GM21423 (cell line): ENCODE data around the gene ADCY3.
A peak's percentile ranks its signal among the peaks of the same experiment; 100 is the strongest.

Experiments
- ATAC-seq: cut with Tn5 transposase; IDR thresholded peaks from one replicate; pipeline ENCODE4 v1.9.1; 2021; ENCODE audit warnings: mild to moderate bottlenecking, moderate library complexity; ENCODE audit not compliant: unreplicated experiment

Gene ADCY3

DNA sequence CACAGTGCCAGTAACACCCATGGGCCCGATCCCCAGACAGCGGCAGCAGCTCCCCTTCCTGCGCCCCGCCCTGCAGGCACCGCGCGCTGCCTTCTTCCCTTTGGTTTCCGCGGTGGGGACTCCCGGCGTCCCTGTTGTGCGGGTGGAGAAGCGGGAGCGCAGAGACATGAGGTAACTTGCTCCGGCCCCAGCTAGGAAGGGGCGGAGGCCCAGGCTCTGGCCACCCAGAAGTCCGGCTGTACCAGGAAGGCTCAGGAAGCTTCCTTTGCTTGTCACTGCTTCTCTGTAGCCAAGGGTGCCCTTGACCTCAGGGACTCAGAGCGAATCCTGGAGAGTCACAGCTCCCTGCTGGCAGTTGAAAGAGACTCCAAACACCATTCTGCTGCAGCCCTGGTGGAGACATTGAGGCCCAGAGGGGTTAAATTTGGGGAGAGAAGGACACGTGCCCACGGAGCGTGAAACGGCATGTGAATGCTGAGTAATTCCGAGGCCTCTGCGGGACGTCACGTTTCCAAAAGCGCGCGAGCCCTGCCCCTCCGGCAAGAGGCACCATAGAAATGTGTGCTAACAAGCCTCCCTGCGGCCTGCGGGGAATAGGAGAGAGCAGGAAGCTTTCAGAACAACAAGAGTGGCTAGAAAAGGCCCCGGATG lies 6.7 kb upstream of the ADCY3 start:
- ATAC-seq, result no peak

DNA sequence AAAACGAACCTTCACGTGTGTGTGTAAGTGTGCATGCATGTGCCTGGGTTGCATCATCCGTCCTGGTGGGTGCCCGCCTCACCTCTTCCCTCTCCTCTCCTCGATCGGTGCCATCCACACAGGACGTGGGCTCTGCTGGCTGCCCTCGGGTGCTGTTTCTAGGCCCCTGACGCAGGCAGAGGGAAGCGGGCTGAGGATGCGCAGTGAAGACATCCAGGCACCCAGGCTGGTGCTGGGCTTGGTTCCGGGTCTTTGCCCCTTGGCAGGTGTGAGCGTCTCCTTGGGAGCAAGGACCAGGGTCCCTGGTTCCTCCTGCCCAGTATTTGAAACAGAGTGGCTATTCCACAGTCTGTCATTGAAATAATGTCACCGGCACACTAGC lies 6.2 kb upstream of the ADCY3 start:
- no peak for ATAC-seq

DNA sequence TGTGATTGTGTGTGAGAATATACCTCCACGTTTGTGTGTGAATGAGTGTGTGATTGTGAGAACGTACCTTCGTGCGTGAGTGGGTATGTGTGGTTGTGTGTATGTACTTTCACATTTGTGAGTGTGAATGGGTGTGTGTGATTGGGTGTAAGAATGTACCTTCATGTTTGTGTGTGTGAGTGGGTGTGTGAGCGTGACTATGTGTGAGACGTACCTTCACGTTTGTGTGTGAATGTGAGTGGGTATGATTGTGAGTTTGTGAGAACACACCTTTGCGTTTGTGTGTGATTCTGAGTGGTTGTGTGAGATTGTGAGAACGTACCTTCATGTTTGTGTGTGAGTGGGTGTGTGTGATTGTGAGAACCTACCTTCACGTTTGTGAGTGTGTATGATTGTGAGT lies 5.8 kb upstream of the ADCY3 start:
- no peak for ATAC-seq

DNA sequence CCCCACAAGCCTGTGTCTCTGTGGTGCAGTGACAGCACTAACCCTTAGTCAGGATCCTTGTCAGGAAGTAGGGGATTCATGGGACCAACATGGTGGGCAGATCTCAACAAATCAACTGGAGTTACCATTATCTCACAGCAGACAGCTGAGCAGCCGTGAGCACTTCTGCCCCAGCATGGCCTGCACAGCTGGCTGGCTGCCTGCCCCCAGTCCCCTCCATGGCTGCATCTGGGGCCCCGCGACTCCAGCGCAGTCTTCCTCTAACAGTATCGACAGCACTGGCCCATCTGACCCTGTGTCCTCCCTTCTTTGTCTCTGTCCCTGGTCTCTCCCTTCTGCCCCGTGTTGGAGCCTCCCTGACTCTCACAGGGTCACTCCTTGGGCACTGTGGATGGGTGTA lies 4.7 kb upstream of the ADCY3 start:
- no peak for ATAC-seq

DNA sequence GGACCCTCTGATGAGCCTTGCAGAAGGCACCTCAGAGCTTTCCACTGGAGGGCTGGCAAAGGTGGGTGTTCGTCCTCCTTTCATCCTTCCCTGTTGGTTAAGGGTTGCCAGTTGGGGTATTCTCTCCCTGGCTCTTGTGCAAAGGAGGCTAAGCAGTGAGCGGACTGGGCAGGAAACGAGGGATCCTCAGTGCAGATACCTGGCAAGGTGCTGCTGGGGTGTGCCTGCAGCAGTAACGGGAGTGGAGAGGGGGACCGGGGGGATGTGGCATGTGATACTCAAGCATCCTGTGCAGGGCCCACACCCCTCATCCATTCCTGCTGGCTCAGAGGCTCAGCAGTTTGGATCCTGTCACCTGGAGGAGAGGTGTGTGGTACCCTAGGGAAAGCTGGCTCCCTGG lies 4.2 kb upstream of the ADCY3 start:
- ATAC-seq, result no peak

DNA sequence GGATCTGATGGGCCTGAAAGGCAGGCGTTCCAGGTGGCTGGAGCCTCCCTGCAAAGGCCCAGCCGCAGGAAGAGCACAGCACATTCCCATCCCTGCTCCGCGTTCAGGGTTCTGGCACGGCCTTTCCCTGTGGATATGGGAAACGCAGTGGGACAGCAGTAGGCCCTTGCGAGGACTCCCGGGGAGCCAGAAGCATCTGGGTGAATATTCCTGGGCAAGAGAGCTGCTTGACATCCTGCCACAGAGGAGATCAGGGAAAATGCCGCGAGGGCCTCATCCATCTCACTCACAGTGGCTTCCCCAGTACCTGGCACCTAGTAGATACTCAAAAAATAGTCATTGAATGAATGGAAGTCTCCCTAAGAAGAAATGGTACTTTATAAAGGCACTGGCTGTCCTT lies 3.1 kb upstream of the ADCY3 start:
- ATAC-seq, result no peak

DNA sequence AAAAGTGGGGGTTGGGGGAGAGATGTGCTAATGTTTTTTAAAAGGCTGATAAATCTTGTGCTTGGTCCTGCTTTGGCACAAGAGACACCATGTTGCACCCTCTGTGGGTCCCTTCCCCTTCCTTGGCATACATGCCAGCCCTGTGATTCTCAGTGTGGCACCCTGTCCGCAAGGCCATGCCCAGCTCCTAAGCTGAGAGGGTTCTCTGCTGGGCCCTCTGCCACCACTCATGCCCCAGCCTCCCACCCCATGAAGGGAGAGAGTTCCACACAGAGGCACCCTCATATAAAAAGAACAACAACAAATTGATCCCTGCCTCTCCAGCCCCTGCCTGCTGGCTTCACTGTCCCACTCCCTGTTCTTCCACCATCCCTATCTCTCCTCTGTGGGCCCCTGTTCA lies 2.5 kb upstream of the ADCY3 start:
- ATAC-seq, result no peak

DNA sequence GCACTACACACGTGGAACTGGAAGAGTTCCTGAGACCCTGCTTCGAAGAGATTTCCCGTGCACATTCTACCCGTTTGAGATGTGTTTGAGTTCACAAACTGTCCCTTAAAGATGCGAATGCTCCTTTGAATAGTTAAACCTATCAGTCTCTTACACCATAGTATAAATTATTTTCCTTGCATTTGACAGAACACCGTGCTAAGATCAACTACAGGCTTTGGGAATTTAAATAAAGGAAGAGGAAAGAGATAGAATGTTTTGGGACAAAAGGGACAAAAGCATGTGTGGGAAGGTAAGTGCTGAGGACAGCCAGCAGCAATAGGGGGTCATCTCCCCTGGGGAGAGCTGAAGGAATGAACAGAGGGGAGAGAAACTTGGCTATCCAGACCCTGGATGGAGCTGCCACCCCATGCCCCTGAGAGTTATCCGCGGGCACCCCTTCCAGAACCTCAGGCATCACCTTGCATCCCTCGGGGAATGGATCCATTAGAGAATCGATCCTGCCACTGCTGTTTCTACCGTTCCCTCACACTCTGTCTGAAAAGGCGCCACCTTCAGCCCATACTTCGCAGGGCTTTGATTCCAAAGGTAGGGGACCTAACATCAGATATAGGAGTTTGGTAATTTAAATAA lies 888 bp upstream of the ADCY3 start:
- no peak for ATAC-seq

DNA sequence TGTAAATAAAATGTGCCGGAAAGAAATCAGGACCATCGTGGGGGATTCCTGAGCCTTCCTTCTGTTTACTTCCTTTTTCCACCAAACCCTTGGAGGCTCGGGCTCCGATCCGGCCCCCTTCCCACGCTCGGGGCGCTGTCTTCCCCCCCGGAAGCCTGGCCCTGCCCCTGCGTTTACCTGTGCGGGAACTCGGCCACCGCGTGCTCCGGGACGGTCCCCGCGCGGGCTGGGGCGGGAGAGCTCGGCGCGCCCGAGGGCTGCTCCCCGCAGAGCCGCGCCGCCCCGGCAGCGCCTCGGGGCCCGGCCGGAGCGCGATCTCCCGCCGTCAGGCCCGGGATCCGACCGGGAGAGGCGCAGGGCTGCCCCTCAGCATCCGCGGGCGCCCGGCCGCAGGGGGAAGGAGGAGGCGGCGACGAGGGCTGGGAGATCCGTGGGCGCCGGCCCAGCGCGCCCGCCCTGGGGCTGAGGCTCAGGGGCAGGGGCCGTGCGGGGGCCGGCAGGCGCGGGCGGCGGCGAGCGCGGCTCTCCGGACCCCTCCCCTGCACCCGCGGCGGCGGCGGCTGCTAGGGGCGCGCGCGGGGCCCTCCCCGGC lies 435 bp downstream of the ADCY3 start:
- ATAC-seq, result peak; percentile 24

DNA sequence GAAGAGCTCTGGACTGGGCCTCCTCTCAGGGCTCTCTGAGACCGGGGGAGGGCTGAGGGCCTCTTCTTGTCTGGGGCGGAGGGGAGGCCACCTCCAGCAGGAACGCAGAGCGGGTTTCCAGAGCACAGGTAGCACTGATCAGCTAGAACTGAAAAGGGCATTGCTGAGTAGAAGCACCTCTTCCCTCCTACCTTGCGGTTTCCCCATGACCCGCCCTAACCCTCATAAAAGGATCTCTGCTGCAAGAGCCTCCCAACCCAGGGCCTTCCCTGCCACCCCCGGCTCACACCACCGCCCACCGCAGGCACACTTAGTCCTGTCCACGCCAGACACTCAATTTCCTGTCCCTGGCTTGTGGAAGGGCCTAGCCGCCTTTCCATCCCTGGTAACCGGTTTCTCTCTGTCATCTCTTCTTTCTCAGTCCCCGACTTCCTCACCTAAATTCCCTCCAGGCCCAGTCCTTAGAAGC lies 966 bp downstream of the ADCY3 start:
- ATAC-seq, result no peak

DNA sequence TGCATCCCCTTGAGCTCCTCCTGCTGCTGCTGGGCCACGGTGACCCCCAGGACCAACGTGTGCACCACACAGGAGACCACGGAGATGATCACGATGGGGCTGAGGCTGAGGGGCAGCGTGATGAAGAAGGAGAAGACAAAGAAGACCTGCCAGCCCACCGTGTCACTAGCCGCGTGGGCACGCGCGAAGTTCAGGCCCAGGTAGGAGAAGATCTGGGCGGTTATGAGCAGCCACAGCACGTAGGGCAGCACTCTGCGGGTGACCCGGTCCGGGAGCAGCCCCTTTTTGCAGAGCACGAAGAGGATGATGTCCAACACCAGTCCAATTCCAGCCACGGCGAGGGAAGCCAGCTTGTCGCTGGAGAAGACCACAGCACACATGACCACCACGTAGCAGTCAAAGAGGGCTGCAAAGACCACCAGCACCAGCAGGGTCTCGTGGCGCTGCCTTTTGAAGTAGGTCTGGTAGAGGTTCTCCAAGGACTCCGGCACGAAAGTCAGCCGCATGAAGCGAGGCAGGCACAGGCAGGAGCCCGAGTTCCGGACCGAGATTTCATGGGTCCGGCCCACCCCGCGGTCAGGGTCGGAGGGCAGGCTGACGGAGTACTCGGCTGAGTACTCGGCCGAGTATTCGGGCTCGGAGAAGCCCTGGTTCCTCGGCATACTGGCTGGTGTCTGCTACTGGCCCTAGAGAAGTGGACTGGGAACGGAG lies 1.6 kb downstream of the ADCY3 start:
- ATAC-seq, result no peak

DNA sequence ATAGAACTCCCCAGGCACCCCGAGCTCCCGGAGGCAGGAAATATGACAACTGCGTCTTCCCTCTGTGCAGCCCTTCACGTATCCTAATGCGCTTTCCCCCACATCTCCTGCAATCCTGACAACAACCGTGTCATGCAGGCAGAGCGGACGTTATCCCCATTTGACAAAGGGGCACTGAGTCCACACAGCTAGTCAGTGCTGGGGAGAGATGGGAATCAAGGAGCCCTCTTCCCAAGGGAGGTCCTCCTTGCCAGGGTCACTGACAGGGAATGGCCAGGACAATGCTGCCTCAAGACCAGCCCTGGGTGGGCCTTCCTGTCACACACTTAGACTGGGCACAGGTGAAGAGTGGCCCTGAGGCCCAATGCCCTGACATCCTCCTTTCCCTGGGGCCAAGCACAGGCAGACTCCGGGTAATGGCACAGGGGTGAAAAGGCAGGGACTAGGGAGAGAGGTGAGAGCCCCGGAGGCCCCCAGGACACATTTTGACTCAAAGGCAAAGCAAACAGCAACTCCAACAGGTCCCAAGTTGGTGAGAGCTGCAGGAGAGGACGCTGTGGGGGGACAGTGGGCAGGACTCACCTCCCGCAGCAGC lies 2.2 kb downstream of the ADCY3 start:
- ATAC-seq, result no peak

DNA sequence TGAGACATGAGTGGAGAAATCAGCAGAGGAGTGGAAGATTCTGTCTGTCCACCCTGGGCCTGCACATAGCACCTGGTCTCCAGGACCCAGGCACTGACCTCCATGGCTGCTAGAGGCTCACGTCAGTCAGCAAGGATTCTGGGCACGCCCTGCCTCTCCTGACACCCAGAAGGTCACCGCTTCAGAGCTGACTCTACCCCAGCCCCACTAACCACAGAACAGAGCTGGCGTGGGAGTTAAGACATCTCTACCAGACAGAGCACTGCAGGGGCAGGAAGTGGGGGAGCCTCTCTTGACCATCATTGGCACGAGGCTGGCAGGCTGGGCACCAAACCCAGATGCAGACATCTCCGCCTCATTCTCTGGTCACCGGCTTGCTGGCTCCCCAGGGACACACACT lies 3.0 kb downstream of the ADCY3 start:
- ATAC-seq, result no peak

DNA sequence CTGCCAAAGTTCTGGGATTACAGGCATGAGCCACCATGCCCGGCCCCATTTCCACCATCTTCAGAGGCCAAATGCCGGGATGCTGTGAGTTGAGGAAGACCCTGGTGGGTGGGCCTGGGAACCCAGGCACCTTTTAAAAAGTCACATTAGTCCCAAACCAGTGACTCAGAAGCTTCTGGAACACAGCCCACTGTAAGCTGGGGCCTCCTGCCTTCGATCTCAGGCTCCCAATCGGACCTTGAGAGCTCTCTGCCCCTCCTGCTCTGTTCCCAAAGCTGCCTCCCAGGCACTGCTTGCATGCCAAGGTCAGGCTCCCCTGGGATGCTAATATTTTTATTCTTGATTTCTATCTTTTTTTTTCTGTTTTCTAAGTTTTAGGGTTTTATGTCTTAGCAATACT lies 4.2 kb downstream of the ADCY3 start:
- no peak for ATAC-seq

DNA sequence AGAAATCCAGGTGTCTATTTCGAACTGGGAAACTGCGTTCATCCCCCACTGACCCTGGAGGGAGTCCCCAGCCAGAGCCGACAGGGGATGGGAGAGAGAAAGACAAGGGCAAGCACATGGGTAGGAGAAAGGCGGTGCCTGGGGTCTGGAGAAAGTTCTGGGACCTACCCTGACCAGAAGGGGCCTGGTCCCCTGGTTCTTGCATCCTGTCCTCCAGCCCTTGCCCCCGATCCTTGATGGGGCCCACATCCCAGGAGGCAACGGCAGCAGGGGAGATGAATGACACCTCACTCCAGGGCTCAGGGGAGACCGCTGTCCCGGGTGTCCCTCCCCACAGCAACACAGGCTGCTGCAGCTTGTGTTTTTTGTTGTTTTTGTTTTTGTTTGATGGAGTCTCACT lies 4.9 kb downstream of the ADCY3 start:
- ATAC-seq, result no peak

DNA sequence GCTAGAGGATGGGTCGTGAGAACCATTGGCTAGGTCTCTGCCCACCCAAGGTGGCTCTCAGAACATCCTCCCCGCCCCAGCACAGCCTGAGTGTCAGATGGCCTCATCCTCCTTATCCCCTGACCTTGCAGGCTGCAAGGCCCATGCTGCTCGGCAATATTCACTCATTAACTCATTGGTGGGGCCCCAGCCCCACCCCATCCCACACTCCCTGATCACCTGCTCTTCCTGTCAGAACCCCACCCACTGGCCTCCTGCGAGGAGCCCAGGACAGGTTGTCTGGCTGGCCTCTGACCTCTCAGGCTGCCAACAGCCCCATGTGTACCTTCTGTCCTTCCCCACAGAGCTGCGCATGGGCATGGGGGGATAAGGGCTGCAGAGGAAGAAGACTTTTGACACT lies 5.3 kb downstream of the ADCY3 start:
- no peak for ATAC-seq

DNA sequence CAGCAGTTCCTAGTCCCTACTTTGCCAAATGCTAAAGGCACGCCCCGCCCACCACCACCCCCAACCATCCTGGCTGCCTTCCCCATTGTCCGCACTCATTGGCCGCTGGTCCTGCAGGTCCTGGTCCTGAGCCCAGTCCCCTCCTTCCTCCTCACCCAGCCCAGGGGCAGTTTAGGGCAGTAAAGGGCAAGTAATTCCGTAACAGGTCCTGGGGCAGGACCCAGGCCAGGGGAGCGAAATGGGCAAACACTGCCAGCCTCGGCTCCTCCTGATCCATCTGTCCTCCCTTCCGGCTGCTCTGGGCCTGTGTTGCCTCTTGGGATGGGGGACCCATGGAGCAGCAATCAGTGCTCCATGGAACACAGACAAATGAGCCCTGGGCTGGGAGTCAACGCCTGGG lies 6.1 kb downstream of the ADCY3 start:
- ATAC-seq, result no peak

DNA sequence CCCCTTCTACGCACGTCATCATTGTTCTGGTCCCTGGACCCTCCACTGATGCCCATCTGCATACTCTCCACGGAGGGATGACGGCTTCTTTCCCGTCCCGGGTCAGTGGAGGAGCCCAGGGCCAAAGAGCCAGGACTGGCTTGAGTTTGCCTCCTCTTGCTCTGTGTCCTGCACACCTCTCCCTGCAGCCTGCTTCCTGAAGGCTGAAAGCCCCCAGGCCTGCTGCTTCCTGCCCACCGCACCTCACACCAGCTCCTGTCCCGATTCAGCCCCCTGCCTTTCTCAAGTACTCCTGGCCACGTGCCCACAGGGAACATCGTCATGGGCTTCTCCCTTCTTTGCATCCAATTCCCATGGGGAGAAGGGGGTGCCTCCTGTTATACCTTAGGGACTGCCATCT lies 7.1 kb downstream of the ADCY3 start:
- no peak for ATAC-seq

DNA sequence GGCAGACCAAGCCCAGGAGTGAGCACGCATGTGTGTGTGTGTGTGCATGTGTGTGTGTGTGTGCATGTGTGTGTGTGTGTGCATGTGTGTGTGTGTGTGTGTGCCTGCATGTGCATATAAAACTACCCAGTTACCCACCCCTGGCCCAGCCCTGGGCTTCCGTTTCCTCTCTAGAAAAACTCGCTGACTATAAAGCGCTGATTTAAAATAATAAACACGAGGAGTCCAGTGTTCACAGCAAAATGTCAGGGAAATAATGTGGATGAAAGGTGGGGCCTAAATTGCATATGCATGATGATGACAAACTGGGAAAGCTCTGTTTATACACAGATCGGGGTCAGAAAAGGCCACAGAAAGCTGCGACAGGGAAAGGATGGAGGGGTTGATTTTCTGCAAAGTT lies 7.5 kb downstream of the ADCY3 start:
- ATAC-seq, result no peak

DNA sequence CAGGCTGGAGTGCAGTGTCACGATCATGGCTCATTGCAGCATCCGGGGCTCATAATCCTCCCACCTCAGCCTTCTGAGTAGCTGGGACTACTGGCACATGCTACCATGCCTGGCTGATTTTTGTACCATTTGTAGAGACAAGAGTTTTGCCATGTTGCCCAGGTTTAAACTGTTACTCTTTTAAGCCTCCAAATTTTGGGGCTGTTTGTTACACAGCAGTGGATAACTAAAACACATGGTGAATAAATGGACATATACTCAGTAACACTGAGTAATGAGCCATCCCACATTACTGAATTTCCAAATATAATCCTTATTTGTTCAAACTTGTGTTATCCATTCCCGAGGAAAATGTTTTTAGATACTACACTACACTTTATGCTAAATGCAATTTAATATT lies 9.8 kb downstream of the ADCY3 start:
- no peak for ATAC-seq

DNA sequence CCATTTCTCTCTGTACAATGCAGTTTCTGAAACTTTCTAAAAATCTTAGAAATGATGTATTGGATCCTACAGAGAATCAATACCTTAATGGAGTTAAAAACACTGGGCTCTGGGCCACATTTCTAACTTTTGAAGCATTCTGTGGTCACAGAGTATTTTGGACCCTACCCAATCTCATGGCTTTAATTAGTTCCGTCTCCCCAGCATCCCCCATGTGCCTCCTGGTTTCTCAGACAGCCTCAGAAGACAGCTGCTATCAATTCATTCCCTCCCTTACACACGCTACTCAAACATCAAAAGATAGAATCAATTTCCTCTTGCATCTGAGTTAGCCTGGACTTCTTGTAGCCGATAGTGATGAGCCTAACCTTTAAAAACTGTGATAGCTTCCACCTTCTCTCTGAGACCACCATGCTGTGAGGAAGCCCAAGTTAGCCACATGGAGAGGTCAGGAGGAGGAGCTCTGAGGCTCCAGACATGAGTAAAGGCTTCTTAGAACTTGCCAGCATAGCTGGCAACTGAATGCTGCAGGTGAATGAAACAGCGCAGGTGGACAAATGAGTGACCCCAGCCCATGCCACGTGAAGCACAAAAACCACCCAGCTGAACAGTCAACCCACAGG lies 10.4 kb downstream of the ADCY3 start:
- no peak for ATAC-seq
